ENCODE results near the gene EPHB3. TPM values are rescaled to one million over a fixed set of nuclear protein-coding genes. Genes with fewer than 3 reads are reported as not detected.

Gene EPHB3
- polyA plus RNA-seq, 2 of the 4 experiments (the other 2 are of a cell fraction): 0.36 to 0.50 TPM

DNA sequence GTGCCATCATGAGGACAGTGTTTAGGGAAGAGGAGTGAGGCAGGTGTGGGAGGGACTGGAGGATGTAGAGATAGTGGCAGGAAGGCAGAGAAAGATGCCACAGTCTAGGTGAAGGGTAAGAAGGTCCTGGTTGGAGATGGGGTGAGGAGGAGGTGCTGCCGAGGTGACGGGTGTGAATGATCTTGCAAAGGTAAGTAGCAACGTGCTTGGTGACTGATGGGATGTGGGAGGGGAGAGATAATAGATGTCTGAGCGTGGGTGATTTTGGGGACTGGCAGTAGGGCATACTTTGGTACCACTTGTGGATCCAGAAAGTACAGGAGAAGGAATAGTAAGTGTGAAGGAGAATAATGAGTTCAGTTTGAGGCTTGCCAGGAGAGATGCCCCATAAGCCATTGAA lies 27.2 kb downstream of the EPHB3 start:
- DNase-seq (ENCODE audit: low read depth in 1 of 2, low spot score in 1 of 2) (no peak), ATAC-seq (no peak), FAIRE-seq (no peak)
- ChIA-PET POLR2A (no interaction called here), CTCF (no interaction called here)
- H3K4me2 ChIP-seq: no peak overlapping the region
- no peak overlapping the region for H3K27ac ChIP-seq
- H3K4me1 ChIP-seq: no peaks in the 10 kb centered on the region
- H3K4me3 ChIP-seq: no peak overlapping the region
- H3K9me3 ChIP-seq: no peaks in the 10 kb centered on the region
- 41% methylated on average over 4 of the region's 4 CpGs for WGBS (ENCODE audit: missing lambda C conversion rate)
- TF ChIP-seq TFCP2L1 (CRISPR knock-in tag; IDR thresholded peaks at IDR 0.05) (no peak), SMC3 (IDR thresholded peaks at IDR 0.05) (no peak), HEYL (CRISPR knock-in tag; IDR thresholded peaks at IDR 0.05) (no peak), CHD4 (IDR thresholded peaks at IDR 0.05; ENCODE audit: borderline replicate concordance) (no peak), POLR2AphosphoS2 (conservative IDR thresholded peaks at IDR 0.05; ENCODE audit: low read length) (no peak), FOSB (CRISPR knock-in tag; IDR thresholded peaks at IDR 0.05) (no peak), CTCF (IDR thresholded peaks at IDR 0.05) (no peak), NFE2L2 (conservative IDR thresholded peaks at IDR 0.05; ENCODE audit: low read length) (no peak), SREBF2 (IDR thresholded peaks at IDR 0.05) (no peak), PHF8 (IDR thresholded peaks at IDR 0.05; ENCODE audit: borderline replicate concordance, low read depth) (no peak), ZFP36 (IDR thresholded peaks at IDR 0.05; ENCODE audit: borderline replicate concordance, partially characterized antibody) (no peak), EP300 (IDR thresholded peaks at IDR 0.05) (no peak), RARB (CRISPR knock-in tag; IDR thresholded peaks at IDR 0.05) (no peak), BHLHE40 (IDR thresholded peaks at IDR 0.05; ENCODE audit: low read depth, low read length) (no peak), HOXA7 (CRISPR knock-in tag; IDR thresholded peaks at IDR 0.05) (no peak)
- TF ChIP-seq, protein P1, sequence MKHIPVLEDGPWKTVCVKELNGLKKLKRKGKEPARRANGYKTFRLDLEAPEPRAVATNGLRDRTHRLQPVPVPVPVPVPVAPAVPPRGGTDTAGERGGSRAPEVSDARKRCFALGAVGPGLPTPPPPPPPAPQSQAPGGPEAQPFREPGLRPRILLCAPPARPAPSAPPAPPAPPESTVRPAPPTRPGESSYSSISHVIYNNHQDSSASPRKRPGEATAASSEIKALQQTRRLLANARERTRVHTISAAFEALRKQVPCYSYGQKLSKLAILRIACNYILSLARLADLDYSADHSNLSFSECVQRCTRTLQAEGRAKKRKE (CRISPR knock-in tag; IDR thresholded peaks at IDR 0.05; ENCODE audit: low read depth): no peak
- TF ChIP-seq, protein P2, sequence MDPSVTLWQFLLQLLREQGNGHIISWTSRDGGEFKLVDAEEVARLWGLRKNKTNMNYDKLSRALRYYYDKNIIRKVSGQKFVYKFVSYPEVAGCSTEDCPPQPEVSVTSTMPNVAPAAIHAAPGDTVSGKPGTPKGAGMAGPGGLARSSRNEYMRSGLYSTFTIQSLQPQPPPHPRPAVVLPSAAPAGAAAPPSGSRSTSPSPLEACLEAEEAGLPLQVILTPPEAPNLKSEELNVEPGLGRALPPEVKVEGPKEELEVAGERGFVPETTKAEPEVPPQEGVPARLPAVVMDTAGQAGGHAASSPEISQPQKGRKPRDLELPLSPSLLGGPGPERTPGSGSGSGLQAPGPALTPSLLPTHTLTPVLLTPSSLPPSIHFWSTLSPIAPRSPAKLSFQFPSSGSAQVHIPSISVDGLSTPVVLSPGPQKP (IDR thresholded peaks at IDR 0.05; ENCODE audit: low read depth, low read length): no peak

- Histone ChIP-seq H3K4me3 (no peak overlapping the region), H3K27ac (no peak overlapping the region), H3K4me2 (no peak overlapping the region), H3K4me1 (no peaks in the 10 kb centered on the region), H3K9me3 (no peaks in the 10 kb centered on the region)
- FAIRE-seq (no peak), DNase-seq (ENCODE audit: low read depth in 1 of 2, low spot score in 1 of 2) (no peak), ATAC-seq (no peak)
- POLR2A ChIA-PET: no interaction called here
- CTCF ChIA-PET: interaction anchor here (0.6 to 1.3 kb wide), 2 partner anchors 14 to 28 kb away, joined by 3 to 4 read pairs; no protein-coding TSS in a partner anchor
- 30% methylated on average over 6 of the region's 6 CpGs for WGBS (ENCODE audit: missing lambda C conversion rate)
- no peak for TF ChIP-seq RAD21 (conservative IDR thresholded peaks at IDR 0.05 in 1 of 2, IDR thresholded peaks at IDR 0.05 in 1 of 2)
- TF ChIP-seq, protein P3, sequence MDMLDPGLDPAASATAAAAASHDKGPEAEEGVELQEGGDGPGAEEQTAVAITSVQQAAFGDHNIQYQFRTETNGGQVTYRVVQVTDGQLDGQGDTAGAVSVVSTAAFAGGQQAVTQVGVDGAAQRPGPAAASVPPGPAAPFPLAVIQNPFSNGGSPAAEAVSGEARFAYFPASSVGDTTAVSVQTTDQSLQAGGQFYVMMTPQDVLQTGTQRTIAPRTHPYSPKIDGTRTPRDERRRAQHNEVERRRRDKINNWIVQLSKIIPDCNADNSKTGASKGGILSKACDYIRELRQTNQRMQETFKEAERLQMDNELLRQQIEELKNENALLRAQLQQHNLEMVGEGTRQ (IDR thresholded peaks at IDR 0.05): no peak
- TF ChIP-seq HOXB13 (CRISPR knock-in tag; IDR thresholded peaks at IDR 0.05; ENCODE audit: low read depth): no peak
- TF ChIP-seq ZFP36 (IDR thresholded peaks at IDR 0.05; ENCODE audit: borderline replicate concordance, partially characterized antibody): no peak
- TF ChIP-seq, protein P2 (IDR thresholded peaks at IDR 0.05; ENCODE audit: low read depth, low read length): no peak
- TF ChIP-seq EHF (CRISPR knock-in tag; IDR thresholded peaks at IDR 0.05): no peak
- TF ChIP-seq, protein P4, sequence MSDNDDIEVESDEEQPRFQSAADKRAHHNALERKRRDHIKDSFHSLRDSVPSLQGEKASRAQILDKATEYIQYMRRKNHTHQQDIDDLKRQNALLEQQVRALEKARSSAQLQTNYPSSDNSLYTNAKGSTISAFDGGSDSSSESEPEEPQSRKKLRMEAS (IDR thresholded peaks at IDR 0.05): no peak
- no peak for TF ChIP-seq CEBPB (IDR thresholded peaks at IDR 0.05)
- no peak for TF ChIP-seq BHLHE40 (IDR thresholded peaks at IDR 0.05; ENCODE audit: low read depth, low read length)
- no peak for TF ChIP-seq HEYL (CRISPR knock-in tag; IDR thresholded peaks at IDR 0.05)
- TF ChIP-seq CBX2 (IDR thresholded peaks at IDR 0.05; ENCODE audit: borderline replicate concordance, low read depth): no peak
- TF ChIP-seq, protein P1 (CRISPR knock-in tag; IDR thresholded peaks at IDR 0.05; ENCODE audit: low read depth): no peak
- TF ChIP-seq NPAS2 (CRISPR knock-in tag; IDR thresholded peaks at IDR 0.05; ENCODE audit: borderline replicate concordance): no peak
- no peak for TF ChIP-seq POLR2A (IDR thresholded peaks at IDR 0.05; ENCODE audit: low read length)
- no peak for TF ChIP-seq RCOR1 (IDR thresholded peaks at IDR 0.05; ENCODE audit: low read depth, low read length)
- TF ChIP-seq RARB (CRISPR knock-in tag; IDR thresholded peaks at IDR 0.05): no peak
- TF ChIP-seq, protein P5, sequence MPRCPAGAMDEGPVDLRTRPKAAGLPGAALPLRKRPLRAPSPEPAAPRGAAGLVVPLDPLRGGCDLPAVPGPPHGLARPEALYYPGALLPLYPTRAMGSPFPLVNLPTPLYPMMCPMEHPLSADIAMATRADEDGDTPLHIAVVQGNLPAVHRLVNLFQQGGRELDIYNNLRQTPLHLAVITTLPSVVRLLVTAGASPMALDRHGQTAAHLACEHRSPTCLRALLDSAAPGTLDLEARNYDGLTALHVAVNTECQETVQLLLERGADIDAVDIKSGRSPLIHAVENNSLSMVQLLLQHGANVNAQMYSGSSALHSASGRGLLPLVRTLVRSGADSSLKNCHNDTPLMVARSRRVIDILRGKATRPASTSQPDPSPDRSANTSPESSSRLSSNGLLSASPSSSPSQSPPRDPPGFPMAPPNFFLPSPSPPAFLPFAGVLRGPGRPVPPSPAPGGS (IDR thresholded peaks at IDR 0.05): no peak
- TF ChIP-seq POLR2AphosphoS2 (conservative IDR thresholded peaks at IDR 0.05; ENCODE audit: low read length): no peak
- no peak for TF ChIP-seq KDM5A (IDR thresholded peaks at IDR 0.05)
These were observed 29.2 kb downstream of the EPHB3 start for GRCh38 chr3:184590795-184591194.
